Measurements from ENCODE around the gene RALGPS1. TPM values are rescaled to one million over a fixed set of nuclear protein-coding genes. Genes with fewer than 3 reads are reported as not detected.

RALGPS1 gene
- total RNA-seq, 2 experiments from 2014 or later: 14.1 to 14.4 TPM

DNA sequence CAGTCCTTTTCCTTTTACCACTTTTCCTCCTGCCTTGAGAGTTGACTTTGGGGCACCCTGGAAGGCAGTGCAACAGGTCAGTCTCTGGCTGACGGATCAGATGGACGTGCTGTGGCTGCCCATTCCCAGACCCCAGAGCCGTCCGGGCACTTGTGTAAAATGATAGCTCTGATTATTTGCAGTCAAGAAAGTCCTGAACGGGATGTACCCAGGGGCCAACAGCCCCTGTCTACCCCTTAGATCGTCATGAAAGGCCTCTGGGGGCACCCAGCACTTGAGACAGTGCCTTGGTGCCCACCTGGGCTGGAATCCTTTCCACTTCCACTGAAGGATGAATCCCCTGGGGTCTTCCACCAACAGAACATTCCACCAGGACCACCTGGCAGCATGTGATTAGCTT lies 225.6 kb downstream of the RALGPS1 start:
- BruUV-seq (replicated peaks): no TSS peak
- POLR2A ChIA-PET: no interaction called here
- no peak overlapping the region for H3K4me2 ChIP-seq (ENCODE audit: low read length)

DNA sequence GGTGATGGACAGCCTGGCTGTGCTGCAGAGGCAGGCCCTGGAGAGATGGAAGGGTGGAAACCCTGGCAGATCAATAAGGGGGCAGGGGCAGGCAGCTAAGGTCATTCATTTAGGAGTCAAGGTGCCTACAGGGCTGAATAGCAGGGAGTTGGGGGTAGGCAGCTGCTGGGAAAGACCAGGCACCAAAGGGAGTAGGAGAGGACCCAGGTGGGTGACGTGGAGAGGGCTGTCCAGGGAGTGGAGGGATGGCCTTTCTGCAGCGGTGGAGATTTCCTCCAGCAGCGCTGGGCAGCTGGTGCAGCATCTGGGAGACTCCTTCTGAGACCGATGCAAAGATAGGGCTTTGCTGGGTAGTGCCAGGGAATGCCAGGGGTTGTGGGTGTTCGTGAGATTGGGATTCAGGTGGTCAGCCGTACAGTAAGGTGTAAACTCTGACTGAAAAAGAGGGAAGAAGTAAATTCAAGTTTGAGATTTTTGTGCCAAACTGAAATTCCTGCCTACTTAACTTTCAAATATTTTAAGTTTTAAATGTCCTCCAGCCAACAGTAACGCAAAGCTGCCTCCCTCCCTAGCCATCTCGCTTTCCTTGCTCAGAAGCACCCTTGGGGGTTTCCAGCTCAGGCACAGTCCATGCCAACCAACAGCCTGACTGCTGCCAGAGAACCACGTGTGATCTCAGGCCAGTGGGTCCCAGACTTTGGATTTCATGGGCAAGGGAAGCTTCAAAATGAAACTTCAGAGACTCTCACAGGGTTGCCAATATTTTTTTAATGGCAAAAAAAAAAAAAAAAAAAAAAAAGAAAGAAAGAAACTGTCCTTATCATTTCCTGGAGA lies 226.5 kb downstream of the RALGPS1 start:
- Histone ChIP-seq H4K20me1 (ENCODE audit: insufficient read depth, low read length) (no peaks in the 10 kb centered on the region), H2AFZ (ENCODE audit: low read length) (no peak overlapping the region), H3K79me2 (ENCODE audit: insufficient read depth, low read depth, low read length) (no peaks in the 10 kb centered on the region), H3K4me2 (ENCODE audit: low read length) (no peak overlapping the region), H3K27ac (ENCODE audit: low read depth, low read length, poor library complexity, severe bottlenecking) (no peak overlapping the region), H3K4me3 (ENCODE audit: low read depth, low read length, poor library complexity, severe bottlenecking) (no peak overlapping the region), H3K9me3 (ENCODE audit: low read length) (no peaks in the 10 kb centered on the region), H3K9me2 (ENCODE audit: insufficient read depth, low read length) (no peaks in the 10 kb centered on the region), H3K36me3 (ENCODE audit: insufficient read depth, low read length) (no peaks in the 10 kb centered on the region), H3K4me1 (ENCODE audit: insufficient read depth, low read length, poor library complexity, severe bottlenecking) (no peaks in the 10 kb centered on the region)
- BruUV-seq (replicated peaks): no TSS peak
- CTCF ChIA-PET (ENCODE audit: unreplicated experiment): no interaction called here
- TF ChIP-seq, protein P1, sequence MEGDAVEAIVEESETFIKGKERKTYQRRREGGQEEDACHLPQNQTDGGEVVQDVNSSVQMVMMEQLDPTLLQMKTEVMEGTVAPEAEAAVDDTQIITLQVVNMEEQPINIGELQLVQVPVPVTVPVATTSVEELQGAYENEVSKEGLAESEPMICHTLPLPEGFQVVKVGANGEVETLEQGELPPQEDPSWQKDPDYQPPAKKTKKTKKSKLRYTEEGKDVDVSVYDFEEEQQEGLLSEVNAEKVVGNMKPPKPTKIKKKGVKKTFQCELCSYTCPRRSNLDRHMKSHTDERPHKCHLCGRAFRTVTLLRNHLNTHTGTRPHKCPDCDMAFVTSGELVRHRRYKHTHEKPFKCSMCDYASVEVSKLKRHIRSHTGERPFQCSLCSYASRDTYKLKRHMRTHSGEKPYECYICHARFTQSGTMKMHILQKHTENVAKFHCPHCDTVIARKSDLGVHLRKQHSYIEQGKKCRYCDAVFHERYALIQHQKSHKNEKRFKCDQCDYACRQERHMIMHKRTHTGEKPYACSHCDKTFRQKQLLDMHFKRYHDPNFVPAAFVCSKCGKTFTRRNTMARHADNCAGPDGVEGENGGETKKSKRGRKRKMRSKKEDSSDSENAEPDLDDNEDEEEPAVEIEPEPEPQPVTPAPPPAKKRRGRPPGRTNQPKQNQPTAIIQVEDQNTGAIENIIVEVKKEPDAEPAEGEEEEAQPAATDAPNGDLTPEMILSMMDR (conservative IDR thresholded peaks at IDR 0.05; ENCODE audit: low read length): no peak
- no peak for TF ChIP-seq EZH2phosphoT487 (IDR thresholded peaks at IDR 0.05; ENCODE audit: borderline replicate concordance, low read depth, low read length)
- no peak for DNase-seq (ENCODE audit: low spot score)
- POLR2A ChIA-PET: interaction anchor here (0.6 to 0.7 kb wide), 2 partner anchors 18 to 90 kb away, joined by 3 to 4 read pairs; no protein-coding TSS in a partner anchor
- intact Hi-C loops (cut with micrococcal nuclease; ENCODE audit: unreplicated experiment): no loop called here

More for the DNA sequence above, 225.6 kb downstream of the RALGPS1 start:
- CTCF ChIA-PET (ENCODE audit: unreplicated experiment): no interaction called here
- H4K20me1 ChIP-seq (ENCODE audit: insufficient read depth, low read length): no peaks in the 10 kb centered on the region
- H3K4me3 ChIP-seq (ENCODE audit: low read depth, low read length, poor library complexity, severe bottlenecking): no peak overlapping the region
- no peak for DNase-seq (ENCODE audit: low spot score)
- no peaks in the 10 kb centered on the region for H3K9me2 ChIP-seq (ENCODE audit: insufficient read depth, low read length)
- intact Hi-C loops (cut with micrococcal nuclease; ENCODE audit: unreplicated experiment): no loop called here
- no peaks in the 10 kb centered on the region for H3K79me2 ChIP-seq (ENCODE audit: insufficient read depth, low read depth, low read length)
- no peak overlapping the region for H3K27ac ChIP-seq (ENCODE audit: low read depth, low read length, poor library complexity, severe bottlenecking)
- no peaks in the 10 kb centered on the region for H3K36me3 ChIP-seq (ENCODE audit: insufficient read depth, low read length)
- no peak for TF ChIP-seq EZH2phosphoT487 (IDR thresholded peaks at IDR 0.05; ENCODE audit: borderline replicate concordance, low read depth, low read length)
- TF ChIP-seq, protein P1 (conservative IDR thresholded peaks at IDR 0.05; ENCODE audit: low read length): no peak
- H3K9me3 ChIP-seq (ENCODE audit: low read length): no peaks in the 10 kb centered on the region
- no peaks in the 10 kb centered on the region for H3K4me1 ChIP-seq (ENCODE audit: insufficient read depth, low read length, poor library complexity, severe bottlenecking)
- H2AFZ ChIP-seq (ENCODE audit: low read length): no peak overlapping the region

DNA sequence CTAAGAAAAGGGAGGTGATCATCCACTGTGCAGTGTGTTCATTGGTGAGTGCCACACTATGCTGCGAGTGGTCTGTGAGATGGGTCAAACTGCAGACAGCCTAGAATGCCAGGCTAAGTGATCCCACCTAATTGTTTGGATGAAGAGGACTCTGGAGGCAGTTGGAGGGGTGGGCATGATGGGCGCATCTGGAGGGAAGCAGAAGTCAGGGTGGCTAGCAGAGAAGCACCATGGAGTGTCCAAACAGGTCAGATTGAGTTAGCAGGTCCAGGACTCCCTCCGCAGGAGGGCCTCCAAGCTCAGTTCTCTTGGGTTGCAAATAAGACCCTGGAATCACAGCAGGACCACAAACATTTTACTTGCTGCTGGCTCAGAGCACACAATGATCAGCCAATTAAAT lies 227.7 kb downstream of the RALGPS1 start:
- Histone ChIP-seq H3K36me3 (ENCODE audit: insufficient read depth, low read length) (no peaks in the 10 kb centered on the region), H3K4me1 (ENCODE audit: insufficient read depth, low read length, poor library complexity, severe bottlenecking) (no peaks in the 10 kb centered on the region), H3K79me2 (ENCODE audit: insufficient read depth, low read depth, low read length) (no peaks in the 10 kb centered on the region), H3K4me3 (ENCODE audit: low read depth, low read length, poor library complexity, severe bottlenecking) (no peak overlapping the region), H4K20me1 (ENCODE audit: insufficient read depth, low read length) (no peaks in the 10 kb centered on the region), H3K27ac (ENCODE audit: low read depth, low read length, poor library complexity, severe bottlenecking) (no peak overlapping the region), H2AFZ (ENCODE audit: low read length) (no peak overlapping the region), H3K4me2 (ENCODE audit: low read length) (no peak overlapping the region), H3K9me3 (ENCODE audit: low read length) (no peaks in the 10 kb centered on the region), H3K9me2 (ENCODE audit: insufficient read depth, low read length) (no peaks in the 10 kb centered on the region)
- ChIA-PET POLR2A (interaction anchor here (0.7 kb wide), 1 partner anchor 240 kb away, joined by 3 read pairs; no protein-coding TSS in a partner anchor), CTCF (ENCODE audit: unreplicated experiment) (interaction anchor here (0.6 kb wide), 1 partner anchor 228 kb away, joined by 3 read pairs; the partner anchor contains the start of gene RALGPS1)
- DNase-seq (ENCODE audit: low spot score): no peak
- intact Hi-C loops (cut with micrococcal nuclease; ENCODE audit: unreplicated experiment): no loop called here
- BruUV-seq (replicated peaks): no TSS peak
- TF ChIP-seq, protein P1 (conservative IDR thresholded peaks at IDR 0.05; ENCODE audit: low read length): no peak
- TF ChIP-seq EZH2phosphoT487 (IDR thresholded peaks at IDR 0.05; ENCODE audit: borderline replicate concordance, low read depth, low read length): no peak

Data from OCI-LY7 (cell line).